Neural cell (in vitro differentiated cells): ENCODE results near the gene ARHGAP24. TPM values are rescaled to one million over a fixed set of nuclear protein-coding genes. Genes with fewer than 3 reads are reported as not detected.

Source experiments
- H2AFZ ChIP-seq: fragments of 200-600, 300-800 bp; sonication (generic), shearing (Covaris generic); 2 replicates; pipeline ENCODE4 v1.6.0; 2014; ENCODE audit warnings: low read depth, mild to moderate bottlenecking, antibody characterized with exemption, low read length, moderate library complexity
- H3F3A ChIP-seq: fragments of 200-600 bp; shearing (Covaris generic); 2 replicates; pipeline ENCODE4 v1.6.1; 2016; ENCODE audit warnings: mild to moderate bottlenecking, moderate library complexity, mixed read lengths, antibody characterized with exemption, low read length; ENCODE audit not compliant: insufficient read depth, poor library complexity, severe bottlenecking
- H3K27ac ChIP-seq: fragments of 200-600, 300-800 bp; sonication (generic), shearing (Covaris generic); 2 replicates; pipeline ENCODE4 v1.5.1; 2014; ENCODE audit warnings: mild to moderate bottlenecking, low read length, moderate library complexity
- H3K27me3 ChIP-seq: fragments of 300-800, 200-600 bp; sonication (generic), shearing (Covaris generic); 2 replicates; pipeline ENCODE4 v1.6.0; 2014; ENCODE audit warnings: mild to moderate bottlenecking, low read depth, low read length, moderate library complexity; ENCODE audit not compliant: insufficient read depth
- H3K36me3 ChIP-seq: fragments of 300-800, 200-600 bp; sonication (generic), shearing (Covaris generic); 2 replicates; pipeline ENCODE4 v1.5.1; 2014; ENCODE audit warnings: mild to moderate bottlenecking, antibody characterized with exemption, low read length, moderate library complexity; ENCODE audit not compliant: insufficient read depth
- H3K4me2 ChIP-seq: fragments of 300-800, 200-600 bp; sonication (generic), shearing (Covaris generic); 2 replicates; pipeline ENCODE4 v1.6.0; 2014; ENCODE audit warnings: mild to moderate bottlenecking, low read length
- H3K4me3 ChIP-seq: fragments of 300-800, 200-600 bp; sonication (generic), shearing (Covaris generic); 2 replicates; pipeline ENCODE4 v1.5.1; 2014; ENCODE audit warnings: mild to moderate bottlenecking, low read length, moderate library complexity
- H3K79me2 ChIP-seq: fragments of 200-600 bp; shearing (Covaris generic); replicated peaks from 2 replicates; pipeline ENCODE4 v1.6.0; 2014; ENCODE audit warnings: mild to moderate bottlenecking, low read length, moderate library complexity; ENCODE audit not compliant: insufficient read depth
- H3K9ac ChIP-seq: fragments of 300-800, 200-600 bp; sonication (generic), shearing (Covaris generic); 2 replicates; pipeline ENCODE4 v1.6.1; 2016; ENCODE audit warnings: mild to moderate bottlenecking, low read length, mixed read lengths
- H3K9me2 ChIP-seq: fragments of 200-600 bp; shearing (Covaris generic); 2 replicates; pipeline ENCODE4 v1.6.1; 2016; ENCODE audit warnings: mild to moderate bottlenecking, low read length, mixed read lengths; ENCODE audit not compliant: insufficient read depth
- H3K9me3 ChIP-seq: fragments of 200-600, 300-800 bp; sonication (generic), shearing (Covaris generic); 2 replicates; pipeline ENCODE4 v1.6.1; 2016; ENCODE audit warnings: mild to moderate bottlenecking, mixed run types, low read length, moderate library complexity, mixed read lengths
- H4K20me1 ChIP-seq: fragments of 200-600 bp; shearing (Covaris generic); 2 replicates; pipeline ENCODE4 v1.6.1; 2016; ENCODE audit warnings: mild to moderate bottlenecking, mixed run types; ENCODE audit not compliant: insufficient read depth
- EP300 ChIP-seq: fragments of 450-650 bp; conservative IDR thresholded peaks from 2 replicates; pipeline ENCODE4 v1.6.1; 2014; ENCODE audit warnings: antibody characterized with exemption, mild to moderate bottlenecking, moderate library complexity; ENCODE audit not compliant: poor library complexity, severe bottlenecking
- EZH2 ChIP-seq: fragments of 200-600, 300-800 bp; shearing (Covaris generic), sonication (generic); IDR thresholded peaks from 2 replicates; pipeline ENCODE4 v1.6.1; 2014; ENCODE audit warnings: antibody characterized with exemption, low read length, borderline replicate concordance, mild to moderate bottlenecking; ENCODE audit not compliant: insufficient read depth, poor library complexity, severe bottlenecking
- POLR2AphosphoS5 ChIP-seq: IDR thresholded peaks from 2 replicates; pipeline ENCODE4 v1.6.1; 2012
- RAD21 ChIP-seq: fragments of 450-650 bp; conservative IDR thresholded peaks from 2 replicates; pipeline ENCODE4 v1.6.1; 2014; ENCODE audit warnings: antibody characterized with exemption, mild to moderate bottlenecking, moderate library complexity
- REST ChIP-seq: IDR thresholded peaks from 2 replicates; pipeline ENCODE4 v1.6.1; 2012; ENCODE audit warnings: borderline replicate concordance
- SMC3 ChIP-seq: fragments of 450-650 bp; conservative IDR thresholded peaks from 2 replicates; pipeline ENCODE4 v1.6.1; 2014; ENCODE audit warnings: antibody characterized with exemption, mild to moderate bottlenecking, moderate library complexity; ENCODE audit not compliant: poor library complexity
- polyA plus RNA-seq: library from polyadenylated mRNA; depleted of rRNA; stranded (reverse); fragments of >200 nt; gene quantifications from 2 replicates; pipeline ENCODE4 v1.2.3, GENCODE V29; 2014

Gene ARHGAP24
- polyA plus RNA-seq, 1 donor from 2014 or later: 2.9 TPM

GRCh38 chr4:85805891-85806290 is 330.9 kb downstream of the ARHGAP24 start:
- H3K27ac ChIP-seq: no peak overlapping the region
- no peak overlapping the region for H2AFZ ChIP-seq
- H3K9me2 ChIP-seq: no peaks in the 10 kb centered on the region
- no peak overlapping the region for H3K4me2 ChIP-seq
- no peaks in the 10 kb centered on the region for H3K27me3 ChIP-seq
- no peaks in the 10 kb centered on the region for H3F3A ChIP-seq
- H3K9me3 ChIP-seq: no peaks in the 10 kb centered on the region
- no peak overlapping the region for H3K9ac ChIP-seq
- H3K79me2 ChIP-seq: no peaks in the 10 kb centered on the region
- no peaks in the 10 kb centered on the region for H4K20me1 ChIP-seq
- TF ChIP-seq REST (no peak), EZH2 (no peak)
- no peaks in the 10 kb centered on the region for H3K36me3 ChIP-seq
- H3K4me3 ChIP-seq: no peak overlapping the region

- Histone ChIP-seq H3F3A (no peaks in the 10 kb centered on the region), H3K4me2 (no peak overlapping the region), H3K36me3 (no peaks in the 10 kb centered on the region)
These were observed 331.4 kb downstream of the ARHGAP24 start for GRCh38 chr4:85806334-85806733.

More at GRCh38 chr4:85806334-85806733, 331.4 kb downstream of the ARHGAP24 start:
- Histone ChIP-seq H3K4me3 (no peak overlapping the region), H2AFZ (no peak overlapping the region), H3K27me3 (no peaks in the 10 kb centered on the region), H3K9ac (no peak overlapping the region), H3K79me2 (no peaks in the 10 kb centered on the region), H3K9me3 (no peaks in the 10 kb centered on the region), H3K9me2 (no peaks in the 10 kb centered on the region), H3K27ac (no peak overlapping the region), H4K20me1 (no peaks in the 10 kb centered on the region)
- TF ChIP-seq RAD21: no peak
- TF ChIP-seq REST: no peak
- no peak for TF ChIP-seq EP300
- no peak for TF ChIP-seq SMC3
- TF ChIP-seq POLR2AphosphoS5: no peak
